ENCODE measurements around the gene MFAP2.
A peak's percentile ranks its signal among the peaks of the same experiment; 100 is the strongest.

The MFAP2 gene

DNA sequence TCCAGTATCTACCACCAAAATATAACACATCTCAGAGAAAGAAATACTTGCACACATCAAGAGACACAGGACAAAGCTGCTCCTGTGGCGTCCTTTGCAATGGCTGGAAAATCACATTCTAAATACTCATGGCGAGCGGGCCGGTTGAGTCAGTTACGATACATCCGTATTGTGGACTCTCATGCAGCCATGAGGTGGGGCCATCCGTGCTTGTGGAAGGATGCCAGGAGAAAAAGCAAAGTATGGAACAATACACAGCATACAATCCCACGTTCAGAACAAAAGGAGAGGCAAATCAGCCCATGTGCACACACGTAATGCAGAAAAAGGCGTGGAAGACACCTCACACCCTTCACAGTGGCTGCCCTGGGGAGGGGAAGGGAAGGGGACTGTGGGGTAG, 18.2 kb upstream of the MFAP2 start:
- no peak overlapping the region for H3K4me3 Mint-ChIP-seq
- no peaks in the 10 kb centered on the region for H3K9me3 Mint-ChIP-seq
- no peak overlapping the region for H3K27ac Mint-ChIP-seq
- H3K36me3 Mint-ChIP-seq: peaks cover 29% of the 10 kb centered on the region
- DNase-seq (ENCODE audit: low spot score in 2 of 2): no peak
- no peaks in the 10 kb centered on the region for H3K27me3 Mint-ChIP-seq
- no peaks in the 10 kb centered on the region for H3K4me1 Mint-ChIP-seq
- no peak for ATAC-seq (ENCODE audit: low read depth)

DNA sequence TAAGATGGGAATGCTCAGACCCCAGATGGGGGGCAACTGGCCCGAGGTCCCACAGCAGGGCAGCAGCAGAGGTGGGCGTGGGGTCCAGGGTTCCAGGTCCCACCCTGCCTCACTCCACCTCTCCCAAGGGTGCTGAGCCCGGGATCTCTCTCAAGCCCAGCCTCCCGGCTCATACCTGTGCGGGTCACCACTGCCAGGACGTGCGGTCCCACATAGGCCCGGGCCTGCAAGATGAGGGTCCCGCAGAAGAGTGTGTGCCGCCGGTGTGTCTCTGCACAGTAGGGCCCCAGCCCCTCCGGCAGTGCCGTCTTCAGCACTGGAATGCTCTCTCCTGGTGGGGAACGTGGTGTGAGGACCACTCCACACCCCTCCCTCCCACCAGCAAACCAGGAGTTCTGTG, 16.4 kb upstream of the MFAP2 start:
- DNase-seq (ENCODE audit: low spot score in 2 of 2): no peak
- Mint-ChIP-seq H3K9me3 (no peaks in the 10 kb centered on the region), H3K36me3 (peaks cover 24% of the 10 kb centered on the region), H3K27ac (no peak overlapping the region), H3K4me3 (no peak overlapping the region), H3K27me3 (no peaks in the 10 kb centered on the region), H3K4me1 (no peaks in the 10 kb centered on the region)
- no peak for ATAC-seq (ENCODE audit: low read depth)

DNA sequence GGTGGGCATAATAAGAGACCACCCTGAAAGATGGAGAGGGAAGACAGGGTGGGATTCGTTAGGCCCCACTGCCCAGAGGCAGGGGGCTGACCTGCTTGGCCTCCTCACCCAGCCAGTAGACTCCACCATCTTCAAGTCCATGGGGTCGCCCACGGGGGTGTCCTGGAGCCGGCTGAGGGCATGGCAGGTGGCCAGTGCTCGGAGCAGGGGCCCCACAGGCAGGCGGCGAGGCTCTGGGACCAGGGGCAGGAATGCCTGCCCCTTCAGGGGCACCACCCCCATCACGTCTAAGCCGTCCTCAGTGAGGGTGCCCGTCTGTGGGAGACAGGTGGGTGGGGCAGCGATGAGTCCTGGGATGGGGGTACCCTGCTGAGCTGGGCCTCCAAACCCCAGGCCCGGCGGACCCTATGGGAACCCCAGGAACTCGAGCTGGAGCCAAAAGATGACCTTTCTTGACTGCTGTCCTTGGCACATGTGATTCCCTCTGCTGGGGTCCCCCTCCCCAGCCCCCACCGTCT, 13.2 kb upstream of the MFAP2 start:
- Mint-ChIP-seq H3K27ac (no peak overlapping the region), H3K27me3 (no peaks in the 10 kb centered on the region), H3K36me3 (peaks cover 22% of the 10 kb centered on the region), H3K4me1 (no peaks in the 10 kb centered on the region), H3K4me3 (no peak overlapping the region), H3K9me3 (no peaks in the 10 kb centered on the region)
- ATAC-seq (ENCODE audit: low read depth): no peak
- DNase-seq (ENCODE audit: low spot score in 2 of 2): no peak

DNA sequence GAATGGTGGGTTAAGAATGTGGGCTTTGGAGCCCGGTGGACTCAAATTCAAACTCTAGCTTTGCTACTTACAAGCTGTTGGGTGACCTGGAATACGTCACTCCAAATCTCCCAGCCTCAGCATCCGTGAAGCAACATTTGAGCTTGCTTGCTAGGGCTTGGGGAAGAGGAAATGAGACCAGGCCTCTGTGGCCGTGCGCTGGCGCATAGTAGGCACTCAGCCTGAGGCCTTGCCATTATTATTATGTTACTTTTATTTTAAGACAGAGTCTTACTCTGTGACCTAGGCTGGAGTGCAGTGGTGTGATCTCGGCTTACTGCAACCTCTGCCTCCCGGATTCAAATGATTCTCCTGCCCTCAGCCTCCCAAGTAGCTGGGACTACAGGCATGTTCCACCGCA, 12.3 kb upstream of the MFAP2 start:
- Mint-ChIP-seq H3K4me3 (no peak overlapping the region), H3K27me3 (no peaks in the 10 kb centered on the region), H3K9me3 (no peaks in the 10 kb centered on the region), H3K4me1 (no peaks in the 10 kb centered on the region), H3K36me3 (peaks cover 23% of the 10 kb centered on the region), H3K27ac (no peak overlapping the region)
- ATAC-seq (ENCODE audit: low read depth): no peak
- DNase-seq (ENCODE audit: low spot score in 2 of 2): no peak

DNA sequence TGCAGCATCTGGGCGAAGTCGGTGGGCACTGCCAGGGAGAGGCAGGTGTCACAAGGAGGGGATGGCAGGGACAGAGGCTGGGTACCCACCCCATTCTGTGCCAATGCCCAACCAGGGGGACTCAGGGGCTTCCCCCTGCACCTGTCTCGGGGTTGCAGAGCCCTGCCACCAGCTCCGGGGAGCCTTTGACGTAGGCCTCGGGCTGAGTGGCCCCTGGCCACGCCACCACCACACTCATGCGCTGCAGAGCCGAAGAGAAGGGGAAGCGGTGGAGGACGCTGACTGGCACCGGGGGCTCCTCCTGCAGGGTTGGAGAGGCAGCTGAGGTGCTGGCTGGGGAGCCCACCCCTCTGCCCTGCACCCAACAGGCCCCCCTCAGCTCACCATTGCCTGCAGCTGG, 11.7 kb upstream of the MFAP2 start:
- ATAC-seq (ENCODE audit: low read depth) (no peak), DNase-seq (ENCODE audit: low spot score in 2 of 2) (no peak)
- Mint-ChIP-seq H3K4me3 (no peak overlapping the region), H3K27ac (no peak overlapping the region), H3K9me3 (no peaks in the 10 kb centered on the region), H3K4me1 (no peaks in the 10 kb centered on the region), H3K36me3 (peaks cover 27% of the 10 kb centered on the region), H3K27me3 (no peaks in the 10 kb centered on the region)

DNA sequence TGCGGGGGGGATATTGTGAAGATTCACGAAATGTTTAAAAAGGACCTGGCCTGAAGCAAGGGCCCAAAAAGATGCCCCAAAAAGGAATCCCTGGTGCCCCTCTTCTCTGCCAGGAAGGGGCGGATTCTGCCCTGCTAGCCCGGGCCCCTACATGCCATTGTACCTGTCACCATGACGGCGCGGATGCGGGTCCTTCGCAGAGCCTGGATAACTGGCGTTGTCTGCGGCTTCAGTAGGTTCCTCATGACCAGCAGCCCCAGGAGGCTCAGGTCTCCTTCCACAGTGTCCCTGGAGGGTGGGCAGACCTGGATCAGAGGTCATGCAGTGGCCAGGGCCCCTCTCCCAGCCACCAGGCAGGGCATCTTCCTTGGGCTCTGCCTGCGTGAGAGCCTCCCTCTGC, 11.2 kb upstream of the MFAP2 start:
- Mint-ChIP-seq H3K36me3 (peaks cover 30% of the 10 kb centered on the region), H3K9me3 (no peaks in the 10 kb centered on the region), H3K27ac (no peak overlapping the region), H3K27me3 (no peaks in the 10 kb centered on the region), H3K4me1 (no peaks in the 10 kb centered on the region), H3K4me3 (no peak overlapping the region)
- DNase-seq (ENCODE audit: low spot score in 2 of 2): no peak
- ATAC-seq (ENCODE audit: low read depth): no peak

DNA sequence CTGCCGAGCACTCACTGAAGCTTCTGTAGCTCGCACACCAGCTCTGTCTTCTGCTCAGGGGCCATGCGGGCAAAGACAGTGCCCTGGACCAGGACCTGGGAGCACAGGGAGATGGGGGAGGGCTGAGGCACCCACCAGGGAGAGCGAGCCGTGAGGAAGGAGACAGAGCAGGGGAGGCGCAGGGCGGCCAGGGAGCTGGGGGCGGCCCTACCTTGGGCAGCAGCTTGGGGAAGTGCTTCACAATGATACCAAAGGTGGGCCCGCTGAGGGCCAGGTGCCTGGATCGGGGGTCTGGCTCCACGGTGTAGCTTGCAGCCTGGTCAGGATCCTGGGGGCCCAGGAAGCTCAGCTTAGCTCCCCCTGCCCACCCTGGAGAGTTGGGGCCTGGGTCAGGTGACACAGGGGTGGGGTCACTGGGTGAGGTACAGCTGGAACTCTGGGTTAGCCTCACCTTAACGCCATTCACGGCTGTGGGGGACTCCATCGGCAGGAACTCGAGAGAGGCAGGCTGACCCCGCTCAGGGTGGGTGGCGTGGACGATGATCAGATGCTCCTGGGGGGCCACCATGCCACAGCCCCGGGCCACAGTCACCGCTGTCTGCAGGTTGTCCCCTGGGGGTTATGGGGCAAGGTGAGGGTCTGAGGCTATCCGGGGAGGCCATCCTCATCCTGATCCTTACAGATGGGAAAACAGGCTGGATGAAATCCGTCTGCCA, 9.4 kb upstream of the MFAP2 start:
- Mint-ChIP-seq H3K27me3 (peaks cover 2% of the 10 kb centered on the region), H3K4me1 (no peaks in the 10 kb centered on the region), H3K9me3 (no peaks in the 10 kb centered on the region), H3K27ac (no peak overlapping the region), H3K4me3 (no peak overlapping the region), H3K36me3 (peaks cover 27% of the 10 kb centered on the region)
- no peak for ATAC-seq (ENCODE audit: low read depth)
- no peak for DNase-seq (ENCODE audit: low spot score in 2 of 2)

DNA sequence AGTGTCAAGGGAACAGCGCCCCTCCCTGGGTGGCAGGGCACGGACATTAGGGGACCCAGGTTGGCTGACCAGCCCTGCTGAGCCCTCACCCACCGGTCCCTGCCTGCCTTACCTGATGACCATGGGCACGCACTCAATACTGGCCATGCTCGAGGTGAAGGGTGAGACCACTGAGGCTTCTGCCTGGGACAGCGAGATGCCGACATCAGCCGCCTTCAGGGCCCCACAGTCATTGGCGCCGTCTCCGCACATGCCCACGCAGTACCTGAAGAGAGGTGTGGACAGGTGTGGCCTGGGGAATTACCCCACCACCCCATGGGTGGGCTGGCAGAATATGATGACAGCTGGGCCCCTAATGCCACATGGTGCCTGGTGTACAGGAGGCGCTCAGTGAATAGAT, 7.8 kb upstream of the MFAP2 start:
- no peak for ATAC-seq (ENCODE audit: low read depth)

DNA sequence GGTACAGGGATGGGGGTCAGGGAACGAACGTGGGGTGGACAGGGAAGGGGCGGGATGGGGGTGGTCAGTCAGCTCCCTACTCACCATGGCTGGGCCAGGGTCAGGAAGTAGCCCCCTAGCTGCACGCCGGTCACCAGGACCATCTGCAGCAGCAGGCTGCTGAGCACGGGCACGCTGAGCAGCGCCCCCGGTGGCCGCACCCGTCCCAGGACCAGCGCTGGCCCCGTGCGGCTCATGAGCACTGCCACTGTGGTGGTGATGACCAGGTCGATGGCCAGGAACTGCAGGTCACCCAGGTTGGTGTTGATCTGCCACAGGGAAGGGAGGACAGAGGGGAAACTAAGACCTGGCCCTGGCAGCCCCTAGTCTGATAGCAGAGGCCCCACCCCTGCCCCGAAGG, 6.5 kb upstream of the MFAP2 start:
- Mint-ChIP-seq H3K4me3 (no peak overlapping the region), H3K36me3 (peaks cover 26% of the 10 kb centered on the region), H3K4me1 (no peaks in the 10 kb centered on the region), H3K27me3 (peaks cover 6% of the 10 kb centered on the region), H3K9me3 (no peaks in the 10 kb centered on the region), H3K27ac (no peak overlapping the region)
- DNase-seq (ENCODE audit: low spot score in 2 of 2): no peak
- no peak for ATAC-seq (ENCODE audit: low read depth)

More for the DNA sequence above, 7.8 kb upstream of the MFAP2 start:
- Mint-ChIP-seq H3K9me3 (no peaks in the 10 kb centered on the region), H3K36me3 (peaks cover 26% of the 10 kb centered on the region), H3K27ac (no peak overlapping the region), H3K4me1 (no peaks in the 10 kb centered on the region), H3K4me3 (no peak overlapping the region), H3K27me3 (peaks cover 5% of the 10 kb centered on the region)
- DNase-seq (ENCODE audit: low spot score in 2 of 2): no peak

DNA sequence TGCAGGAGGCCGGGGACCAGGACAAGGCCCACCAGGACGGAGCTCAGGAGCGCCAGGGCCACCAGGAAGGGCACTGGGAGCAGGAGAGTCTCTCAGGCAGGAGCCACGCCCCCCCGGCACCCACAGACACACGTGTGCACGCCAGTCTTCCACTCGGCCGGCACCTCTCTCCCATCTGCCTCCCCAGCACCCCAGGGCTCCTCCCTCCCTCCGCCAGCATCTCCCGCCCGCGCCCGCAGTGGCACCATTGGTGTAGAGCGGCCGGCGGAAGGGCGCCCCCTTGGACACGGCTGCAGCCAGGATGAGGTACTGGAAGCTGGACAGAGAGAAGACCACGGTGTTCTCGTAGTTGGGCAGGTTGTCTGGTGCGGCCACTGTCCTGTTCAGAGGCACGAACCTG, 6.1 kb upstream of the MFAP2 start:
- DNase-seq (ENCODE audit: low spot score in 2 of 2) (no peak), ATAC-seq (ENCODE audit: low read depth) (no peak)
- Mint-ChIP-seq H3K4me1 (no peaks in the 10 kb centered on the region), H3K36me3 (peaks cover 26% of the 10 kb centered on the region), H3K4me3 (no peak overlapping the region), H3K27me3 (peaks cover 6% of the 10 kb centered on the region), H3K9me3 (no peaks in the 10 kb centered on the region), H3K27ac (no peak overlapping the region)

DNA sequence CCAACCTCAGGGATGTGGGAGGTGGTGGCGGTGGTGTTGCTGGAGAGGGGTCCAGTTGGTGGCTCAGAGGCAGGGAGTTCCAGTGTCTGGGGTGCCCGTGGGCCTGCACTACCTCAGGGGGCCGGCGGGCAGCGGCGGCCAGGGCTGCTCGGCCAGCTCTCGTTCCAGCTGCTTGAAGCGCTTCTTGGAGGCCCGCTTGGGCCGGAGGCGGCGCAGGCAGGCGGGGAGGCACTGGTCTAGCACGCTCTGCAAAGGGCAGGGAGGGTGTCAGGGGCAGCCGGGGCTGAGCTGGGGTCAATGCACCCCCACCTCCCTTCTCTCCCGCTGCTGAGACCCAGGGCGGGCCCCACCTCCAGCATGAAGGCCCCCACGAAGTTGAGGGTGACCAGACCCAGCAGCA, 5.7 kb upstream of the MFAP2 start:
- no peak for DNase-seq (ENCODE audit: low spot score in 2 of 2)
- H3K27me3 Mint-ChIP-seq: peaks cover 10% of the 10 kb centered on the region
- ATAC-seq (ENCODE audit: low read depth): no peak
- H3K9me3 Mint-ChIP-seq: no peaks in the 10 kb centered on the region
- peaks cover 23% of the 10 kb centered on the region for H3K36me3 Mint-ChIP-seq
- H3K27ac Mint-ChIP-seq: no peak overlapping the region
- peaks cover 3% of the 10 kb centered on the region for H3K4me1 Mint-ChIP-seq
- no peak overlapping the region for H3K4me3 Mint-ChIP-seq

DNA sequence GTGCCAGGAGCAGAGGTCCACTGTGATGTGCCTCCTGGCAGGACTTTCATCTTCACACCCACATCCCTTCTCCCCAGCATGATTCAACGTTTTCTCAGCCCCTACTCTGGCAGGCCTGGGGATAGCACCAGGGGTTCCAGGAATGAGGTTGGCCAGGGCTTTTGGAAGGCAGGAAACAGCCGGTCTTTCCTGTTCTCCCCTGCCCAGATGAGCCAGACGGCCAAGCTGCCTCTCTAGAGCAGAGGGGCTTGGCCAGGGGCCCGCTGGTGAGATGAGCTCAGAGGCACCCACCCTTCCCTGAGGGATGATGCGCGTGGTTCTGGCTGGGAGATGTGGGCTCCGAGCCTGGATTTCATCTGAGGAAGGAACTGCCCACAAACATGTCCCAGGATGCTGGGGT, 4.3 kb upstream of the MFAP2 start:
- Mint-ChIP-seq H3K36me3 (peaks cover 22% of the 10 kb centered on the region), H3K27ac (no peak overlapping the region), H3K4me1 (peaks cover 8% of the 10 kb centered on the region), H3K4me3 (no peak overlapping the region), H3K9me3 (no peaks in the 10 kb centered on the region), H3K27me3 (peaks cover 19% of the 10 kb centered on the region)
- ATAC-seq (ENCODE audit: low read depth): no peak
- no peak for DNase-seq (ENCODE audit: low spot score in 2 of 2)

DNA sequence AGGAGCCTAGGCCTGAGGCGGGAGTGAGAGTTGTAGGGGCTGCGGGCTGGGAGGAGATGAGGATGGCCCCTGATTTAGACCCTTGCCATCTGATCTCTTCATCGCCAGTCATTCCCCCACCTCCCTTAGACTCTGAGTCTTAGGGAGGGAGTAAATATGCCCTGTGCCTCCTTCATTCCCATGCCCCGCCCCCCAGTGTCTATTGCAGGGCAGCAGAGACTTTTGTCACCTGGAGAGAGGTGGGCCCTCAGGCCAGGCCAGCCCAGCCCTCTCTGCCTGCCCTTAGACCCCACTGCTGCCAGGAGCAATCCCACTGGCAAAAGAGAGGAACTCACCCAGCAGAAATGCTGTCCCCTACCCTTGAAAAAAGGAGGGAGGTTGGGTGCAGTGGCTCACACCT, 3.2 kb upstream of the MFAP2 start:
- no peak overlapping the region for H3K4me3 Mint-ChIP-seq
- H3K27ac Mint-ChIP-seq: no peak overlapping the region
- peaks cover 8% of the 10 kb centered on the region for H3K4me1 Mint-ChIP-seq
- DNase-seq (ENCODE audit: low spot score in 2 of 2) (no peak), ATAC-seq (ENCODE audit: low read depth) (no peak)
- H3K9me3 Mint-ChIP-seq: no peaks in the 10 kb centered on the region
- H3K27me3 Mint-ChIP-seq: peaks cover 19% of the 10 kb centered on the region
- H3K36me3 Mint-ChIP-seq: peaks cover 18% of the 10 kb centered on the region

DNA sequence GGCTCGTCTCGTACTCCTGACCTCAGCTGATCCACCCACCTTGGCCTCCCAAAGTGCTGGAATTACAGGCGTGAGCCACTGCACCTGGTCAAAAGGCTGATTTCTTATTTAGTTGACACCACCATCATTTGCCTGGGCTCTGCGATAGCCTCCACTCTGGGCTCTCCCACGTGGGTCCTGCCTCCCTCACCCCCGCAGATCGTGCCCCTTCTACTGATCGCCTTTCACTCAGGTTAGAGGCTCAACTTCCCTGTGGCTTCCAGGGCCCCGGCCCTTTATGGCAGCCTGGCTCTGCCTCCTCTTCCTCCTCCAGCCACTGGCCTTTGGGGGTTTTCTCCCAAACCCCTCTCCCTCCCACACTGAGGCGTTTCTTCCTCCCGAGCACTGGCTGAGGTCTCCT, 2.5 kb upstream of the MFAP2 start:
- H3K27me3 Mint-ChIP-seq: peaks cover 19% of the 10 kb centered on the region
- no peak overlapping the region for H3K4me3 Mint-ChIP-seq
- H3K36me3 Mint-ChIP-seq: peaks cover 15% of the 10 kb centered on the region
- ATAC-seq (ENCODE audit: low read depth) (no peak), DNase-seq (ENCODE audit: low spot score in 2 of 2) (no peak)
- H3K9me3 Mint-ChIP-seq: no peaks in the 10 kb centered on the region
- H3K4me1 Mint-ChIP-seq: peaks cover 8% of the 10 kb centered on the region
- no peak overlapping the region for H3K27ac Mint-ChIP-seq

DNA sequence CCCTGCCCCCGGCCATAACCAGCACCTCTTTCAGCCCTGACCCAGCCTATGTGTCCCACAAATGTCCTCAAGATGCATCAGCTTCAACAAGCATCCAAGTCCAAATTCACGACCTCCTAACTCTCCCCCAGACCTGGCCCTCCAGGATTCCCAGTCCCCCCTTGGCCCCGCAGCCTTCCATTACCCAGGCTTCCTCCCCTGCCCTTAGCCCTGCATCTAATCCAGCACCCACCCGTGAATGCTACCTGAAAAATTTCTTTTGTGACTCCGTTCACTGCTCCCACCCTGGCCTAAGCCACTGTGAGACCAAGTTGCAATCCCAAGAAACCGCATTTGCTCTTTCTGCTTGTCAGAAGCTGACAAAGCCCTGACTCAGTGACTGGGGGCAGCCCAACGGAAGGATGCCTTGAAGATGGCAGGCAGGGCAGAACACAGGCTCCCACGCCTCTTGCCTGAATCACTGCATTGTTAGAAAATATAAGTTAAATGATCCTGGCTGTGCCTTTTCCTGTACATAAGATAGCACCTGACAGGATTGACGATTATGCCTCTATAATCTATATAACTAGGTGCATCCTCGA, 939 bp upstream of the MFAP2 start:
- ATAC-seq (ENCODE audit: low read depth): no peak
- H3K27ac Mint-ChIP-seq: no peak overlapping the region
- H3K4me3 Mint-ChIP-seq: peak overlapping the region; percentile 80
- H3K27me3 Mint-ChIP-seq: peaks cover 19% of the 10 kb centered on the region
- peaks cover 8% of the 10 kb centered on the region for H3K4me1 Mint-ChIP-seq
- DNase-seq (ENCODE audit: low spot score in 2 of 2): no peak
- peaks cover 6% of the 10 kb centered on the region for H3K36me3 Mint-ChIP-seq
- no peaks in the 10 kb centered on the region for H3K9me3 Mint-ChIP-seq

Data from memory B cell (primary cell).